Measurements from ENCODE around the gene KDM1A.

The KDM1A gene

GRCh38 chr1:22971611-22972405, 47.5 kb upstream of the KDM1A start:
- H2AFZ ChIP-seq (ENCODE audit: low read length) = no peak overlapping the region
- H3K4me1 ChIP-seq (ENCODE audit: insufficient read depth, low read length, poor library complexity, severe bottlenecking) = no peaks in the 10 kb centered on the region
- peaks cover 17% of the 10 kb centered on the region for H3K27me3 ChIP-seq (ENCODE audit: insufficient read depth, low read length, poor library complexity, severe bottlenecking)
- no peaks in the 10 kb centered on the region for H3K9me3 ChIP-seq (ENCODE audit: insufficient read depth, low read depth, low read length)
- TF ChIP-seq CTCF (conservative IDR thresholded peaks at IDR 0.05; ENCODE audit: low read length) (no peak), EZH2phosphoT487 (IDR thresholded peaks at IDR 0.05; ENCODE audit: borderline replicate concordance) (no peak)
- H3K4me3 ChIP-seq (ENCODE audit: low read length, poor library complexity, severe bottlenecking) = no peak overlapping the region
- no peaks in the 10 kb centered on the region for H3K79me2 ChIP-seq (ENCODE audit: insufficient read depth, low read length)
- H3K4me2 ChIP-seq (ENCODE audit: low read depth, low read length, poor library complexity, severe bottlenecking) = no peak overlapping the region
- no peaks in the 10 kb centered on the region for H3F3A ChIP-seq (ENCODE audit: low read depth)
- no peak overlapping the region for H3K9ac ChIP-seq (ENCODE audit: low read depth, low read length, poor library complexity, severe bottlenecking)
- no peaks in the 10 kb centered on the region for H4K20me1 ChIP-seq (ENCODE audit: insufficient read depth, low read length, poor library complexity, severe bottlenecking)
- H3K9me2 ChIP-seq (replicated peaks; ENCODE audit: low read depth, low read length) = no peaks in the 10 kb centered on the region
- H3K36me3 ChIP-seq (ENCODE audit: insufficient read depth, low read length) = no peaks in the 10 kb centered on the region

- no peaks in the 10 kb centered on the region for H4K20me1 ChIP-seq (ENCODE audit: insufficient read depth, low read length, poor library complexity, severe bottlenecking)
- H3K4me2 ChIP-seq (ENCODE audit: low read depth, low read length, poor library complexity, severe bottlenecking) = no peak within 1 kb of the TSS
- no peak within 1 kb of the TSS for H2AFZ ChIP-seq (ENCODE audit: low read length)
- TF ChIP-seq CTCF (conservative IDR thresholded peaks at IDR 0.05; ENCODE audit: low read length) (no peak), EZH2phosphoT487 (IDR thresholded peaks at IDR 0.05; ENCODE audit: borderline replicate concordance) (no peak)
- H3K9me3 ChIP-seq (ENCODE audit: insufficient read depth, low read depth, low read length) = no peaks in the 10 kb centered on the region
- H3K27me3 ChIP-seq (ENCODE audit: insufficient read depth, low read length, poor library complexity, severe bottlenecking) = peaks cover 17% of the 10 kb centered on the region
- no peaks in the 10 kb centered on the region for H3K79me2 ChIP-seq (ENCODE audit: insufficient read depth, low read length)
- no peak within 1 kb of the TSS for H3K4me3 ChIP-seq (ENCODE audit: low read length, poor library complexity, severe bottlenecking)
- no peaks in the 10 kb centered on the region for H3K9me2 ChIP-seq (replicated peaks; ENCODE audit: low read depth, low read length)
- H3K9ac ChIP-seq (ENCODE audit: low read depth, low read length, poor library complexity, severe bottlenecking) = no peak within 1 kb of the TSS
- H3K36me3 ChIP-seq (ENCODE audit: insufficient read depth, low read length) = no peaks in the 10 kb centered on the region
- H3K4me1 ChIP-seq (ENCODE audit: insufficient read depth, low read length, poor library complexity, severe bottlenecking) = no peaks in the 10 kb centered on the region
- no peaks in the 10 kb centered on the region for H3F3A ChIP-seq (ENCODE audit: low read depth)
Observed at GRCh38 chr1:22972760-22973159, 46.5 kb upstream of the KDM1A start, which contains the start of gene LACTBL1. Gene LACTBL1, minus strand, starts transcription at chr1:22972866. Its CDS starts 550 bp downstream, at chr1:22972316.

GRCh38 chr1:22975694-22976093, 43.6 kb upstream of the KDM1A start:
- no peaks in the 10 kb centered on the region for H3K36me3 ChIP-seq (ENCODE audit: insufficient read depth, low read length)
- no peaks in the 10 kb centered on the region for H3K9me3 ChIP-seq (ENCODE audit: insufficient read depth, low read depth, low read length)
- peak overlapping the region; percentile 49 for H3K4me2 ChIP-seq (ENCODE audit: low read depth, low read length, poor library complexity, severe bottlenecking)
- H4K20me1 ChIP-seq (ENCODE audit: insufficient read depth, low read length, poor library complexity, severe bottlenecking) = no peaks in the 10 kb centered on the region
- no peaks in the 10 kb centered on the region for H3K9me2 ChIP-seq (replicated peaks; ENCODE audit: low read depth, low read length)
- no peaks in the 10 kb centered on the region for H3F3A ChIP-seq (ENCODE audit: low read depth)
- no peaks in the 10 kb centered on the region for H3K79me2 ChIP-seq (ENCODE audit: insufficient read depth, low read length)
- H3K4me3 ChIP-seq (ENCODE audit: low read length, poor library complexity, severe bottlenecking) = no peak overlapping the region
- no peaks in the 10 kb centered on the region for H3K27me3 ChIP-seq (ENCODE audit: insufficient read depth, low read length, poor library complexity, severe bottlenecking)
- no peak for TF ChIP-seq CTCF (conservative IDR thresholded peaks at IDR 0.05; ENCODE audit: low read length)
- TF ChIP-seq EZH2phosphoT487 (IDR thresholded peaks at IDR 0.05; ENCODE audit: borderline replicate concordance) = no peak
- H3K9ac ChIP-seq (ENCODE audit: low read depth, low read length, poor library complexity, severe bottlenecking) = no peak overlapping the region
- peak overlapping the region; percentile 91 for H2AFZ ChIP-seq (ENCODE audit: low read length)
- H3K4me1 ChIP-seq (ENCODE audit: insufficient read depth, low read length, poor library complexity, severe bottlenecking) = no peaks in the 10 kb centered on the region
